Omental fat pad (tissue), 4 donors: Measurements from ENCODE around the gene MOSMO. TPM values are rescaled to one million over a fixed set of nuclear protein-coding genes. Genes with fewer than 3 reads are reported as not detected.

Experiments
- ATAC-seq: fragments of 150-250 bp; one replicate; pipeline ENCODE4 v1.9.1; 2016; ENCODE audit warnings: mild to moderate bottlenecking, moderate library complexity; ENCODE audit not compliant: low FRiP score
- DNase-seq: peaks from one replicate; pipeline ENCODE4 v3.0.0-alpha.2; 2019; ENCODE audit warnings: low spot score
- CTCF ChIP-seq, 3 donors: fragments of 450-650 bp; IDR thresholded peaks; one replicate each; pipeline ENCODE4 v1.5.1; 2016 to 2017; ENCODE audit warnings: antibody characterized with exemption in 3 of 3, mild to moderate bottlenecking in 3 of 3, moderate library complexity in 2 of 3
- total RNA-seq, 4 donors: library from RNA; depleted of rRNA; stranded (reverse); fragments of >200 nt; gene quantifications; one replicate each; pipeline ENCODE4 v1.1.0, GENCODE V29; 2016

MOSMO gene
- total RNA-seq, 4 donors from 2014 or later = 18.7 to 35.2 (median 25.8) TPM

GRCh38 chr16:21980032-21980431 lies 27.9 kb upstream of the MOSMO start:
- no peak for ATAC-seq
- TF ChIP-seq CTCF (IDR thresholded peaks at IDR 0.05) = no peak
- DNase-seq = no peak

- ATAC-seq = no peak
- no peak for DNase-seq
- no peak for TF ChIP-seq CTCF (IDR thresholded peaks at IDR 0.05)
Measured at GRCh38 chr16:21982108-21982507, 25.8 kb upstream of the MOSMO start.

- ATAC-seq (no peak), DNase-seq (no peak)
- no peak for TF ChIP-seq CTCF (IDR thresholded peaks at IDR 0.05)
Measured at GRCh38 chr16:21984062-21984461, 23.8 kb upstream of the MOSMO start.

- ATAC-seq (no peak), DNase-seq (no peak)
- TF ChIP-seq CTCF (IDR thresholded peaks at IDR 0.05) = no peak
Measured at GRCh38 chr16:21985524-21985923, 22.4 kb upstream of the MOSMO start.

- no peak for DNase-seq
- no peak for TF ChIP-seq CTCF (IDR thresholded peaks at IDR 0.05)
- ATAC-seq = no peak
Measured at GRCh38 chr16:21986692-21987246, 21.1 kb upstream of the MOSMO start.

GRCh38 chr16:21987498-21987897 lies 20.4 kb upstream of the MOSMO start:
- TF ChIP-seq CTCF (IDR thresholded peaks at IDR 0.05) = no peak
- no peak for DNase-seq
- ATAC-seq = no peak

GRCh38 chr16:21989133-21989532 lies 18.8 kb upstream of the MOSMO start:
- TF ChIP-seq CTCF (IDR thresholded peaks at IDR 0.05) = no peak
- ATAC-seq = no peak

More at GRCh38 chr16:21989133-21989532, 18.8 kb upstream of the MOSMO start:
- no peak for DNase-seq
